Activated gamma-delta T cell treated with anti-CD3 and anti-CD28 coated beads, Interleukin-2, amount 50 U/mL, for 16 hours (primary cell): ENCODE results near the gene NHERF1.
A peak's percentile ranks its signal among the peaks of the same experiment; 100 is the strongest.

Source experiments
- DNase-seq: peaks from one replicate; pipeline ENCODE4 v3.0.0-alpha.2; 2020; ENCODE audit warnings: low read depth

NHERF1 gene

DNA sequence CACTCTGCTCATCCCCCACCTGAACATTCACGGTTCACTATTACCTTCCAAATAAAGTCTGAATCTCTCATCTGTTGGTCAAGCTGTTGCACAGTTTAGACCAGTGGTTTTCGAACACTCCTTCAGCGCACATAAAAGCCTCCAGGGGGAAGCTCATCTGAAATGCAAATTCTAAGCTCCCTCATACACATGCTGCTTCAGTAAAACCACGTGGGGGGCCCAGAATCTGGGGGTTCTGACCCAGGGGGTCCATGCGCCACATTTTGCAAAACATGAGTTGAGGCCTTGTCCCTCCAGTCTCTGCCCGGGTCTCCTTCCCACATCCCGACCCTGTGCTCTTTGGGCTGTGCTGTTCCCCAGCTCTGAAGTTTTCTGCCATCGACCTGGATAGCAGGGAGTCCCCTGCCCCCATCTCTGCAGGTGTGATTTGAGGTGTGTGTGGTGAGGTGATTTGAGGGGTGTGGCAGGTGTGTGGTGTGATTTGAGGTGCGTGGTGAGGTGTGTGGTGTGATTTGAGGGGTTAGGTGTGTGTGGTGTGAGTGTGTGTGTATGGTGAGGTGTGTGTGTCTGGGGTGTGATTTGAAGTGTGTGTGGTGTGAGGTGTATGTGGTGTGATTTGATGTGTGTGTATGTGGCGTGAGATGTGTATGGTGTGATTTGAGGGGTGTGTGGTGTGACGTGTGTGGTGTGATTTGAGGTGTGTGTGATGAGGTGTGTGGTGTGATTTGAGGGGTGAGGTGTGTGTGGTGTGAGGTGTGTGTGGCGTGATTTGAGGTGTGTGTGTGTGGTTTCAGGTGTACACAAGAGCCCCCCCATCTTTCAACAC lies 16.2 kb upstream of the NHERF1 start:
- no peak for DNase-seq

DNA sequence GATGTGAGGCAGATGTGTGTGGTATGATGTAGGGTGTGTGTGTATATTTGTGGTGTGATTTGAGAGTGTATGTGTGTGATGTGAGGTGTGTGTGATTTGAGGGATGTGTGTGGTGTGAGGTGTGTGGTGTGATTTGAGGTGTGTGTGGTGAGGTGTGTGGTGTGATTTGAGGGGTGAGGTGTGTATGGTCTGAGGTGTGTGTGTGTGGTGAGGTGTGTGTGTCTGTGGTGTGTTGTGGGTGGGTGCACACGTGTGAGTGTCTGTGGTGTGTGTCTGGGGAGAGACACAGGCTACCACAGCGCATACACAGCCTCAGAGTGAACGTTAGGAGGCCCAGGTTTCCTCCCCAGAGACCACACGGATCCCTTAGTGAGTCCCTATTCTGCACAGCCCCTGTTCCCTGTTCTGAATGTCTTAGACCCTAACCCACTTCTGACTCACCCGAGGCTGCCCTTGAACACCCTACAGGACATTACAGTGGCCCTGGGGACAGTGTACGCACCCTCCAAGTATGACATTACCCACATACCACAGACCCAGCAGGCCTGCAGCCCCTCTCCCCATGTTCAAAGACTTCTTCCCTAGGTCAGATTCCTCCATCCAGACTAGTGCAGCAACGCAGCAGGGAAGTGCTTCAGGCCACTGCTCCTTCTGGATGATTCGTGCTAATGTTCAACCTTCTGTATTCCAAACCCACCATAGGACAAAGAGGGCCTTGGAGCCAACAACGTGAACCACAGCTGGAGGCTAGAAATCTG lies 14.9 kb upstream of the NHERF1 start:
- no peak for DNase-seq

GRCh38 chr17:74734256-74734655 lies 14.2 kb upstream of the NHERF1 start:
- DNase-seq: no peak

DNA sequence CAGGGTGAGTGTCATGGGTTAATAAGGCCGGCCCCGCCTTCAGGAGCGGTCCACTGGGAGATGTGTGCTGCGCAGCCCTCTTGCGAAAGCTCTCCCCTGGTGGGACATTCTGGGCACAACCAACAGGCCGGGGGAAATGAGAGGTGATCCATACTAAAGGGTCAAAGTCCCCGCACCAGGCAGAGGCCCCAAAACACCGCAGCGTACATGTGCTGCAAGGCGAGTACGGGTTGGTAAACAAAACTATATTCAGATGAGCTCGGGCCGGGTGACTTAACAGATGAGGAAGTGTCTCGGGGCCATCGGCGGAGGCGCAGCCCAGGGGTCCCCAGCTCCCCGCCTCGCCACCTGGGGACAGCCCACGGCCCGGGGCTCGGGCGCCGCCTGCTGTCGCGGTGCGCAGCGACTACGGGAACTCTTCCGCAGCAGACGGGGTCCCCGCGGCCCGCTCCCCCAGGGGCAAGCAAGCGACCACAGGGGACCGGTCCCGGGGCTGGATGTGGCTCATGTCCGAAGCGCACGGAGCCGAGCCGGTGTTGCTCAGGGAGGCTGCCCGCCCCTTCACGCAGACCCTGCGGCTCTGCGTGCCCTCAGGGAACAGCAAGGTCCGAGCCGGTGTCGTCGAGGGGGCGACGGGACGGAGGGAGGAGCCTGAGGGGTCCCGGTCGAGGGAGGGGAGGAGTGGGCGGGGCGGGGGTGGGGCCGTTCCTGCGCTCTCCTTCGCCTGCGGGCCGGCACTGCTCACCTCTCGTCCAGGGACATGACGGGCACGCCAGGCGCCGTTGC lies 11.7 kb upstream of the NHERF1 start, which contains the start of gene RAB37:
RAB37 (plus strand) TSS at position 744 of the 786 bp plus-strand sequence; CDS start at position 761, 17 bp downstream.
- no peak for DNase-seq

DNA sequence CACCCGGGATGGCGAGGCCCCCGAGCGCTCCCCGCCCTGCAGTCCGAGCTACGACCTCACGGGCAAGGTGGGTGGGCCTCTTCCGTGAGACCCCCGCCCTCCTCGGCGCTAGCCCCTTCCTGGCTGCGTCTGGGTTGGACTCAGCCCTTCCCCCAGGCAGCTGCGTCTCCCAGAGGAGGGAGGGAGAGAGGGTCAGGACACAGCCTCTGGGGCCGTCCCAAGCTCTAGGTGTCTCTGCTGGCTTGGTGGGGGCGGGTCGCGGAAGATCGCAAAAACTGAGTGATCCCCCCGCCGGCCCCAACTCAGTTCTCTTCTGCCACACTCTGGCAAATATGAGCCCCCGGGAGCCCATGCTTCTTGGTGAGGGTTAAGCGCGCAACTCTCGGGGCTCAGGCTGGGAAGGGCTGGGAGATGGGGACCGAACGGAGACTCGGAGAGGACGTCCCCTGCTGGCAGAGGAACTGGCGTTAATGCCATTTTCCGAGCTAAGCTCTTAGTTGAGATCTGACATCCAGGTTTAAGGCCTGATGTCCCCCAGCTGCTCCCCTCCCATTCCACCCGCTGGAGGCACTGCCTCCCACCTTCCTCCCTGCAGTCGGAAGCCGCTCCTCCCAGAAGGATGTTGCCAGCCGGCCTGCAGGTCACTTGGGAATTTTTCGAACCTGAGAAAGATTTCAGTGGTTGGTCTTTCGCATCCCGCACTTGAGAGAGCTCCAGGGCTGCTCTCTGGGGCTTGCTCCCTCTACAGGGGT lies 11.0 kb upstream of the NHERF1 start:
- no peak for DNase-seq

DNA sequence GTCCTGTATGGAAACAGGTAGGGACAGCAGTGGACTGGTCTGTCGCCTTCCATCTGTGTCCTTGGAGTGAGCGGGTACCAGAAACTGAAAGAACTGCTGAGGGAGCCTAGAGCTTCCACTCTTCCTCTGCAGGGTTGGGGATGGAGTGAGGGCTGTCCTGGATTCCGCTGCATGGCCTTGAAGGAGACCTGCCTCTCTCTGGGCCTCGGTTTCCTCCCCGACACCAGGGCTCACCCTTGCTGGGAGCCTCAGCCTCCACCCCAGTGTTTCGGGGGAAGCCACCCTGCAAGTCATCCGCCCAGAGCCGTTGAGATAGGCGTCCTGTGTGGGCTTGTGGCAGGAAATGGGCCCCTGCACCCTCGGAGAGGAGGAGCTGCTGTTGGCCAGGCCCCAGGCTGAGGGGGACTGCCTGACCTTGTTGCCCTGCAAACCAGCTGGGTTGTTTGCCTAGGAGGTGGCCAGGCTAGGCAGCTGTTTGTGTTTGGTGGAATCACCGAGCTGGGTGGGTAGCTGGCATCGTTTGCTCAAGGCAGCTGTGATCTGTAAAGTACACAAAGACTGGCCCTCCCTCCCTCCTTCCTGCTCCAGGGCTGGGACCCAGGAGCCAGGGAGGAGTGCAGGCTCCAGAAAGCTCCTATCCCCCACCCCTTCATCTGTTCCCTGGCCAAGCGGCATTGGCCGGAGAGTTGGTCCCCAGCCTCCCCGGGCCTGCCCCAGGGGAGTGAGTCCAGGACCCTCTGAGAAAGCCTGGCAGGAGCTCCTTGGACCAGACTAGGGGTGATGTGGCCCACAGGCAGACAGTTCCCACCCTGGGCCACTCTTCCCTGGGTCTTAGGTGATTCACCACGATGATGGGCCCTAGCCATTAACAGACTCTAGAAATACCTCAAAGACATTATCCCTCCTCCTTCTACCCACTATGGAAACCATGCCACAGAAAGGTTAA lies 10.1 kb upstream of the NHERF1 start:
- peak; percentile 75 for DNase-seq

DNA sequence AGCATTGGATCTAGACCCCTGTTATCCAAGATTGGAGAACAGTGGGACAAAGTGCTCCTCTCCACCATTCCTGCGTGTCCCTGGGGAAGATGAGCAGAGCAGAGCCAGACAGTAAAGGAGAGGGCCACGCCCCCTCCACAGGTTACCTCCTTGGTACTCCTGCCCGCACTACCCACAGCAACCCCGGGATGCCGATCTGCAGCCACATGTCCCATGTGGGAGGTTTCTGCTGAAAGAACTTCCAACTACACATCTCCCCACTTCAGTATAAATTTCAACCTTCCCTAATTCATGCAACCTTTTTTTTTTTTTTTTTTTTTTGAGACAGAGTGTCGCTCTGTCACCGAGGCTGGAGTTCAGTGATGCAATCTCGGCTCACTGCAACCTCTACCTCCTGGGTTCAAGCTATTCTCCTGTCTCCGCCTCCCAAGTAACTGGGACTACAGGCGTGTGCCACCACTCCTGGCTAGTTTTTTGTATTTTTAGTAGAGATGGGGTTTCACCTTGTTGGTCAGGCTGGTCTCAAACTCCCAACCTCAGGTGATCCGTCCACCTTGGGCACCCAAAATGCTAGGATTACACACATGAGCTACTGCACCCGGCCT lies 9.1 kb upstream of the NHERF1 start:
- no peak for DNase-seq

DNA sequence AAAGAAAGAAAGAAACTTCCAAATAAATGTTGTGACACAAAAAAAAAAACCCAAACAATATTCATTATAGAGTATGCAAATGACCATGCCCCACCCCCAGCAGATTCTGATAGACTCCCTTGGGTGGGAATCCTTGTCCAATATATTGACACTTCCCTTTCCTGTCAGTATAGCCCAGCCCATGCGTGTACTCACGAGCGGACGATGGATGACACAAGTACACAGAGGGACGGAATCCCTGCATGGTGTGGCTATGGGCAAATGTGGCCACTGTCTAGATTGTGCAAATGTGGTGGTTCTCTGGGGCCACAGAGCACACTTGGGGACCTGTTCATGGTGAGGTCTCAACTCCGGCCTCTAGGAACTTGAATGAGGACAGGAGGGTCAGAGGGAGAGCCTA lies 8.3 kb upstream of the NHERF1 start:
- no peak for DNase-seq

DNA sequence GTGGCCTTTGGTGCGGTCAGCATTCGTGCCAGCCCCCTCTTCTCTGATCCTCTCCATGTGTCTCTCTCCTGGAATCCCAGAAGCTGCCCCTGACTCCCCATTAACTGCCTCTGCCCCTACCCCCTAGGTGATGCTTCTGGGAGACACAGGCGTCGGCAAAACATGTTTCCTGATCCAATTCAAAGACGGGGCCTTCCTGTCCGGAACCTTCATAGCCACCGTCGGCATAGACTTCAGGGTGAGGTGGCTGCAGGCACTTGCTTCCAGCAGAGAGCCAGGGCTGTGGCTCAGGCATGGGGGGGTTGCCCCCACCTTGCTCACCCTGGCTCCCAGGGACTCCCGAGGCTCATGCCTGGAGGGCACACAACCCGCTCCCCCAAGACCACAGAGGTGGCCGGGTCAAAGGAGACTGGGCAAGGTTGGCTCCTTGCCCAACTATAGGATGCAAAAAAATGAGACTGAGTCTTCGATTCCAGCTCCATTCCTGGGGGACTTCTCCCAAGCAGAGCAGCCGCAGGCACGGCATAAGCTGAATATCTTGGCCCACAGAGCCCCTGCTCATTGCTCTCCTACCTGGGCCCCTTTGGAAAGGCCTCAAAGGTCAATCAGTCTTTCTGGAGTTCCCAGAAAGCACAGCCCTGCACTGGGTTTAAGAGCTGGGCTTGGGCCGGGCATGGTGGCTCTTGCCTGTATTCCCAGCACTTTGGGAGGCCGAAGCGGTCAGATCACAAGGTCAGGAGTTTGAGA lies 7.6 kb upstream of the NHERF1 start:
- DNase-seq: no peak

DNA sequence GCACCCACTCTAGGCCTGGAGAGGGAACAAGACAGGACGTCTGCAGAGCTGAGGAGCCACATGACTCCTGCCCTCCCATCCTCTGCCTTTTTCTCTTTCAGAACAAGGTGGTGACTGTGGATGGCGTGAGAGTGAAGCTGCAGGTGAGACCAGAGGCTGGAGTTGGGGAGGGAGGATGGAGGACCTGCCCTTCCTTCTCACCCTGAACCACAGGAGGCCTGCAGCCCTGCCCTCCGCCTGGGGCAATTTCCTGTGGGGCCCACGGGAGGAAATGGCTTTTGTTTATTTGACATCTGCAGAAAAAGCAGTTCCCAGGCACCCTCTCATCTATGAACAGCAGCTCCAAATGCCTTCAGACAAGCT lies 6.3 kb upstream of the NHERF1 start:
- peak; percentile 58 for DNase-seq

DNA sequence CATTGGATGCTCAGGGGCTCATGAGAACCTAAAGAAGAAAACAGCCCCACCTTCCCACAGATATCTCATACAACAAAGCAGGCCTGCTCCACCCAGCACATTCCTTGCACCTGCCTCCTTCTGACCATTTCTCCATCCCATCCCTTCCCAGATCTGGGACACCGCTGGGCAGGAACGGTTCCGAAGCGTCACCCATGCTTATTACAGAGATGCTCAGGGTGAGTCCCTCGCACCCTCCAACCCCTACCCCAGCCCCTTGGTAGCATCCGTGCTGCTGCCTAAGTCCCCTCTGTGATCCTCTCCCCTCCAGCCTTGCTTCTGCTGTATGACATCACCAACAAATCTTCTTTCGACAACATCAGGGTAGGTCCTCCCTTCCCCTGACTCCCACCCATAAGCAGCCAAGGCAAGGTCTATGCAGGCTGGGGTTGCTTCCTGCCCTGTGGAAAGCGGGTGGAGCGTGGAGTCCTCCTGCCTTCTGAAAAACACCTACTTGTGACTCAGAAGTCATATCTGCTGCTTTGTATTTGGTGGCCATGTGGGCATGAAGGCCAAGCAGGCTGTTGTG lies 5.4 kb upstream of the NHERF1 start:
- DNase-seq: no peak

DNA sequence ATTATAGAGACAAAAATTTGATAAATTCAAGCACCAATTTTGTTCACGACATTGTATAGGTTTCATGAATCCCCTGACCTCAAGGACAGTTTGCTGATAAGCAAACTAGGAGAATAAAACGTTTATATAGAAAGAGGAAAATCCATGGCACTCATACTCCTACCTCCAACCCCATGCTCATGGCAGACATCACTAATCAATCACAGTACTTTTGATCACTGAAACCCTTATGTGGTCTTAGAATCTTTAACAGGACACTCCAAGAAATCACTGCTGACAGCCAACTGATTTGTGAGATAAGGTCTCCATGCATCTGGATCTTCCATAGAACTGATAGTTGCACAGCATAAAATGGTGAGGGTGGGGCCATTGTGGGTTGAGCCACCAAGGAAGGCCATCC lies 4.7 kb upstream of the NHERF1 start:
- DNase-seq: no peak

DNA sequence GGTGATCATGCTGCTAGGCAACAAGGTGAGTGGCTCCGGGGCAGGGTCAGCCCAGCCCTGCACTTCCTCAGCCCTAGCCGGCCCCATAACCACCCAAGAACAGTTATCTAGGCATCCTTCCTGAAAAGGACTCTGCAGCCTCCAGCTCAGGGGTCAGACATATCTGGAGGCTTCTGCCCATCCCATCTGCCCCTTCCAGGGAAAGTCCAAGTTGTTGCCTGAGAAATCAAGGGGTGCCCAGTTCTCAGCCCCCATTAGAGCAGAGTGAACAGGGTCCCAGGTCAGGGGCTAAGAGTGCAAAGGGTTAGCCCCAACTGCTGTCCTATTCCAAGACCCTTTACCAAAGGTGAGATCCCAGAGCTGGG lies 4.1 kb upstream of the NHERF1 start:
- no peak for DNase-seq

- peak; percentile 80 for DNase-seq
Observed at GRCh38 chr17:74744714-74745547, 3.5 kb upstream of the NHERF1 start.

GRCh38 chr17:74745548-74746177 lies 2.8 kb upstream of the NHERF1 start:
- no peak for DNase-seq

GRCh38 chr17:74746376-74746775 lies 2.1 kb upstream of the NHERF1 start:
- DNase-seq: no peak

GRCh38 chr17:74746922-74747321 lies 1.5 kb upstream of the NHERF1 start:
- DNase-seq: no peak

DNA sequence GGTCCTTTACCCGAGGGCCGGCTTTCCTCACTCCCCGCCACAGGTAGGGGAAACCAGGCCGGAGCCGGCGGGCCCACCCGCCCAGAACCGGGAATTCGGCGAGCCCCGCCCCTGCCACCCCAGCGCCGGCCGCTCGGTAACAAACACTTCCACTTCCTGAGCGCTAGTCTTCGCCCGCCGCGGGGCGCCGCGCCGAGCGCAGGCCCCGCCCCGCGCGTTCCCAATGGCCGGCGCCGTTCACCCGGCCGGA lies 224 bp upstream of the NHERF1 start:
- DNase-seq: no peak
